DND-41 (cell line): ENCODE data around the gene DERL2.
"Not testable (repeated sequence)": the region's sequence is repeated elsewhere in the genome, so short reads cannot be mapped to it uniquely, and the experiment has no call there.

Source experiments
- ATAC-seq: fragments of 200-7000 bp; cut with Tn5 transposase; 3 replicates; pipeline ENCODE4 v1.9.1; 2021; ENCODE audit warnings: low read depth; ENCODE audit not compliant: insufficient read depth
- DNase-seq: peaks from one replicate; pipeline ENCODE4 v3.0.0-alpha.2; 2020
- H2AFZ ChIP-seq: 2 replicates; pipeline ENCODE4 v1.6.0; 2012; ENCODE audit warnings: low read depth, low read length
- H3K27ac ChIP-seq: 2 replicates; pipeline ENCODE4 v1.5.1; 2012; ENCODE audit warnings: low read length, inconsistent platforms
- H3K27me3 ChIP-seq: fragments of 200-600 bp; sonication (generic); 2 replicates; pipeline ENCODE4 v1.6.0; 2012; ENCODE audit warnings: low read length, mild to moderate bottlenecking, inconsistent platforms; ENCODE audit not compliant: insufficient read depth, poor library complexity
- H3K36me3 ChIP-seq: 2 replicates; pipeline ENCODE4 v1.5.1; 2012; ENCODE audit warnings: low read length, inconsistent platforms; ENCODE audit not compliant: insufficient read depth
- H3K4me1 ChIP-seq: 2 replicates; pipeline ENCODE4 v1.5.1; 2012; ENCODE audit warnings: mild to moderate bottlenecking, low read length; ENCODE audit not compliant: insufficient read depth
- H3K4me2 ChIP-seq: 2 replicates; pipeline ENCODE4 v1.6.0; 2012; ENCODE audit warnings: mild to moderate bottlenecking, moderate library complexity, low read length, inconsistent platforms; ENCODE audit not compliant: insufficient read depth
- H3K4me3 ChIP-seq, 2 experiments: fragments of 200-600 bp in 1 of 2; shearing (Covaris generic) in 1 of 2; 2 replicates each; pipeline ENCODE4 v1.5.1; 2012 to 2016; ENCODE audit warnings: inconsistent platforms in 2 of 2, low read length in 2 of 2, mild to moderate bottlenecking in 2 of 2, low read depth in 1 of 2, moderate library complexity in 1 of 2
- H3K79me2 ChIP-seq: 2 replicates; pipeline ENCODE4 v1.6.0; 2012; ENCODE audit warnings: low read length, inconsistent platforms; ENCODE audit not compliant: insufficient read depth
- H3K9ac ChIP-seq: 2 replicates; pipeline ENCODE4 v1.6.0; 2012; ENCODE audit warnings: low read depth, mild to moderate bottlenecking, inconsistent platforms, low read length, moderate library complexity
- H3K9me3 ChIP-seq: 2 replicates; pipeline ENCODE4 v1.5.1; 2012; ENCODE audit warnings: low read length, moderate library complexity, mild to moderate bottlenecking, inconsistent platforms; ENCODE audit not compliant: insufficient read depth, severe bottlenecking
- H4K20me1 ChIP-seq: 2 replicates; pipeline ENCODE4 v1.6.0; 2012; ENCODE audit warnings: low read length; ENCODE audit not compliant: insufficient read depth
- CTCF ChIP-seq: IDR thresholded peaks from 2 replicates; pipeline ENCODE4 v1.5.1; 2012; ENCODE audit warnings: borderline replicate concordance, low read length, moderate library complexity, mild to moderate bottlenecking; ENCODE audit not compliant: poor library complexity, severe bottlenecking; ENCODE audit errors: extremely low read depth
- EZH2 ChIP-seq: IDR thresholded peaks from 3 replicates; pipeline ENCODE4 v1.6.1; 2012; ENCODE audit warnings: borderline replicate concordance, low read depth, mild to moderate bottlenecking, moderate library complexity, low read length, inconsistent platforms; ENCODE audit not compliant: severe bottlenecking

Gene DERL2

DNA sequence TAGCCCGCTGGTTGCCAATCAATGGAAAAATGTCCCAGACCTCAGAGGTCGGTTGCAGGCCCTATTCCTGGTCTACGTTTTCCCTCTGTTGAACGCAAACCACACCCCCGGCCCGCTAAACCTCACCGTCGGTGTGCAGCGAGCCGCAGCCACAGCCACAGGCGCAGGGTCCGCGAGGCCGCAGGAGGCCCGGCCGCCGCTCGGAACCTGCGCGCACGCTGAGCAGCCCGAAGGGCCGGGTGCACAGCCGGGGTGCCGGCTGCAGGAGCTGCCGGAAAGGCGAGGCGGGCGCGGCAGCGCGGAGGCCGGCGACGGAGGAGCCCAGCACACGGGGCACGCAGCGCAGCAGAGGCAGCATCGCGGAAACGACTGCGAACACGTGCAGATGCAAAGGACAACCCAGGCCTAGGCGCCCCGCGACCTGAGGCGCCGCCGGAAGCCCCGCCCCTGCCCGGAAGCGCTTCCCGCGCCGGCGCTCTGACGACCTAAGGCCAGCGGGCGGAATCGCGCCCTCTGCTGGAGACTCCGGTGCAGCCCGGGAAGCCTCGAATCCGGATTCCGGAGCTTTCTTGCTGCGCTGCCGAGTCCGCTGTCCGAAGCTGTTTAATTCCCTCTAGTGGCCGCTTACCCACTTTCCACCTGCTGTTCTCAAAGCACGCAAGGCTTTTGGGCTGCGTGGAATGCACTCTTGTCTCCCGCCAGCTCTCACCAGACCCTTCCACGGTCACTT is 47.1 kb downstream of the DERL2 start, which contains the start of gene C1QBP:
TSS of gene C1QBP (minus strand) at position 440 of the 730 bp plus-strand sequence. CDS start at position 358, 82 bp downstream.
- Histone ChIP-seq H3K4me3 (peak within 1 kb of the TSS; percentile 55 to 84), H3K27me3 (no peaks in the 10 kb centered on the region)

GRCh38 chr17:5437721-5438317 is 48.2 kb downstream of the DERL2 start:
- H2AFZ ChIP-seq = 0 out of 2 replicates have a peak overlapping the region, but pooled peaks have one; percentile 80
- no peak for ATAC-seq
- H3K27ac ChIP-seq = peak overlapping the region; percentile 91
- peak overlapping the region; percentile 82 for H3K4me2 ChIP-seq
- TF ChIP-seq CTCF (no peak), EZH2 (no peak)
- H3K9me3 ChIP-seq = no peaks in the 10 kb centered on the region
- no peak for DNase-seq
- H3K36me3 ChIP-seq = peaks cover 61% of the 10 kb centered on the region
- peaks cover 25% of the 10 kb centered on the region for H4K20me1 ChIP-seq
- H3K4me3 ChIP-seq = peak overlapping the region; percentile 55 to 84
- H3K27me3 ChIP-seq = no peaks in the 10 kb centered on the region
- H3K4me1 ChIP-seq = peaks cover 38% of the 10 kb centered on the region
- peak overlapping the region; percentile 82 for H3K9ac ChIP-seq
- peaks cover 56% of the 10 kb centered on the region for H3K79me2 ChIP-seq

More for the DNA sequence above, 47.1 kb downstream of the DERL2 start, which contains the start of gene C1QBP:
- Histone ChIP-seq H3K4me2 (peak within 1 kb of the TSS; percentile 82), H3K36me3 (peaks cover 59% of the 10 kb centered on the region), H2AFZ (peak within 1 kb of the TSS; percentile 98), H3K27ac (peak within 1 kb of the TSS; percentile 91), H3K4me1 (peaks cover 38% of the 10 kb centered on the region), H3K79me2 (peaks cover 56% of the 10 kb centered on the region), H3K9ac (peak within 1 kb of the TSS; percentile 82), H4K20me1 (peaks cover 18% of the 10 kb centered on the region), H3K9me3 (no peaks in the 10 kb centered on the region)
- DNase-seq (peak; percentile 89), ATAC-seq (peak; percentile 90)
- TF ChIP-seq EZH2 (no peak), CTCF (peak; percentile 92)

GRCh38 chr17:5435781-5436315 is 50.1 kb downstream of the DERL2 start:
- Histone ChIP-seq H4K20me1 (peaks cover 27% of the 10 kb centered on the region), H3K4me2 (peak overlapping the region; percentile 82; the same call in 1 of the 2 replicates), H3K4me1 (peaks cover 38% of the 10 kb centered on the region), H3K4me3 (peak overlapping the region in 1 of 2 experiments; percentile 3; a peak in 1 of 4 replicates), H3K36me3 (peaks cover 67% of the 10 kb centered on the region), H3K79me2 (peaks cover 57% of the 10 kb centered on the region)
- ATAC-seq, H3K9ac ChIP-seq, H3K27ac ChIP-seq, H3K27me3 ChIP-seq, H2AFZ ChIP-seq, H3K9me3 ChIP-seq: not testable (repeated sequence)
- DNase-seq = peak; percentile 24

- H3K27me3 ChIP-seq = no peaks in the 10 kb centered on the region
- H3K9ac ChIP-seq = no peak overlapping the region
- peaks cover 74% of the 10 kb centered on the region for H3K36me3 ChIP-seq
- peaks cover 57% of the 10 kb centered on the region for H3K79me2 ChIP-seq
- DNase-seq (no peak), ATAC-seq (no peak)
- H2AFZ ChIP-seq = no peak overlapping the region
- no peak overlapping the region for H3K4me3 ChIP-seq
- peak overlapping the region; percentile 30; the same call in 1 of the 2 replicates for H3K4me2 ChIP-seq
- TF ChIP-seq CTCF = no peak
- no peak for TF ChIP-seq EZH2
- H3K9me3 ChIP-seq = no peaks in the 10 kb centered on the region
- H4K20me1 ChIP-seq = peaks cover 29% of the 10 kb centered on the region
- H3K27ac ChIP-seq = no peak overlapping the region
- peaks cover 38% of the 10 kb centered on the region for H3K4me1 ChIP-seq
These were observed 51.0 kb downstream of the DERL2 start for GRCh38 chr17:5434984-5435383.
